Ascending aorta (tissue), 2 donors: ENCODE data around the gene CHRNG. TPM values are rescaled to one million over a fixed set of nuclear protein-coding genes. Genes with fewer than 3 reads are reported as not detected.

Source experiments
- DNase-seq, 2 donors: peaks; one replicate each; pipeline ENCODE4 v3.0.0-alpha.2; 2019; ENCODE audit warnings: low spot score in 2 of 2
- H3K27ac ChIP-seq, 2 donors: fragments of 200-600 bp; sonication (generic); one replicate each; pipeline ENCODE4 v1.5.1; 2016 to 2017; ENCODE audit warnings: mild to moderate bottlenecking in 1 of 2
- H3K27me3 ChIP-seq: fragments of 200-600 bp; sonication (generic); one replicate; pipeline ENCODE4 v1.5.1; 2017
- H3K36me3 ChIP-seq, 2 donors: fragments of 200-600 bp; sonication (generic); one replicate each; pipeline ENCODE4 v1.5.1; 2016
- H3K4me1 ChIP-seq, 2 donors: fragments of 200-600 bp; sonication (generic); one replicate each; pipeline ENCODE4 v1.5.1; 2016 to 2017; ENCODE audit warnings: mild to moderate bottlenecking in 1 of 2
- H3K4me3 ChIP-seq, 2 donors: fragments of 200-600 bp; sonication (generic); one replicate each; pipeline ENCODE4 v1.5.1; 2016 to 2017; ENCODE audit warnings: mild to moderate bottlenecking in 1 of 2
- H3K9me3 ChIP-seq, 2 donors: fragments of 200-600 bp; sonication (generic); one replicate each; pipeline ENCODE4 v1.5.1; 2016
- CTCF ChIP-seq, 3 experiments: fragments of 200-600 bp in 2 of 3; fragments of 450-650 bp in 1 of 3; sonication (generic) in 2 of 3; IDR thresholded peaks; one replicate each; pipeline ENCODE4 v1.5.1; 2016 to 2019; ENCODE audit warnings: antibody characterized with exemption in 3 of 3, mild to moderate bottlenecking in 1 of 3, moderate library complexity in 1 of 3
- intact Hi-C: fragments of 100-400 bp; cut with DNase I; formaldehyde crosslinking; loops from one replicate; pipeline ENCODE4 v1.15.1; 2023
- total RNA-seq: library from RNA; depleted of rRNA; stranded (reverse); fragments of >200 nt; gene quantifications from one replicate; pipeline ENCODE4 v1.1.0, GENCODE V29; 2016

CHRNG gene
- total RNA-seq, 1 donor from 2014 or later, result not detected

- Histone ChIP-seq H3K36me3 (peaks cover 28 to 55% of the 10 kb centered on the region in 2 donors), H3K27ac (no peak overlapping the region)
These were observed 38.3 kb downstream of the CHRNG start for GRCh38 chr2:232577841-232578240.

GRCh38 chr2:232578626-232579025 is 39.1 kb downstream of the CHRNG start:
- Histone ChIP-seq H3K27me3 (no peaks in the 10 kb centered on the region), H3K4me1 (no peaks in the 10 kb centered on the region), H3K36me3 (peaks cover 26 to 47% of the 10 kb centered on the region in 2 donors), H3K9me3 (no peaks in the 10 kb centered on the region), H3K27ac (no peak overlapping the region), H3K4me3 (no peak overlapping the region)
- intact Hi-C loops, result no loop called here
- no peak for DNase-seq
- TF ChIP-seq CTCF (IDR thresholded peaks at IDR 0.05), result no peak

More at GRCh38 chr2:232577841-232578240, 38.3 kb downstream of the CHRNG start:
- intact Hi-C loops, result no loop called here
- no peaks in the 10 kb centered on the region for H3K4me1 ChIP-seq
- no peak for TF ChIP-seq CTCF (IDR thresholded peaks at IDR 0.05)
- H3K9me3 ChIP-seq, result no peaks in the 10 kb centered on the region
- no peaks in the 10 kb centered on the region for H3K27me3 ChIP-seq
- no peak for DNase-seq
- H3K4me3 ChIP-seq, result no peak overlapping the region

GRCh38 chr2:232580648-232580981 is 41.1 kb downstream of the CHRNG start:
- no peak for DNase-seq
- Histone ChIP-seq H3K4me3 (no peak overlapping the region), H3K9me3 (no peaks in the 10 kb centered on the region), H3K27ac (no peak overlapping the region), H3K4me1 (no peaks in the 10 kb centered on the region), H3K36me3 (peaks cover 13 to 35% of the 10 kb centered on the region in 2 donors), H3K27me3 (no peaks in the 10 kb centered on the region)
- intact Hi-C loops, result no loop called here
- TF ChIP-seq CTCF (IDR thresholded peaks at IDR 0.05), result no peak

- H3K27ac ChIP-seq, result no peak overlapping the region
- H3K27me3 ChIP-seq, result no peaks in the 10 kb centered on the region
- no peaks in the 10 kb centered on the region for H3K4me1 ChIP-seq
- no peaks in the 10 kb centered on the region for H3K9me3 ChIP-seq
- no peak for DNase-seq
- H3K4me3 ChIP-seq, result no peak overlapping the region
- peaks cover 13 to 35% of the 10 kb centered on the region in 2 donors for H3K36me3 ChIP-seq
- intact Hi-C loops, result no loop called here
- no peak for TF ChIP-seq CTCF (IDR thresholded peaks at IDR 0.05)
These were observed 42.2 kb downstream of the CHRNG start for GRCh38 chr2:232581725-232582124.

- Histone ChIP-seq H3K27ac (no peak overlapping the region), H3K4me3 (no peak overlapping the region), H3K4me1 (peaks cover 0 to 7% of the 10 kb centered on the region in 2 donors), H3K36me3 (peaks cover 13 to 35% of the 10 kb centered on the region in 2 donors), H3K9me3 (no peaks in the 10 kb centered on the region), H3K27me3 (no peaks in the 10 kb centered on the region)
- intact Hi-C loops, result no loop called here
- TF ChIP-seq CTCF (IDR thresholded peaks at IDR 0.05), result no peak
- DNase-seq, result no peak
These were observed 44.7 kb downstream of the CHRNG start for GRCh38 chr2:232584238-232584637.

- Histone ChIP-seq H3K9me3 (no peaks in the 10 kb centered on the region), H3K27me3 (no peaks in the 10 kb centered on the region), H3K4me3 (no peak overlapping the region), H3K4me1 (peaks cover 0 to 13% of the 10 kb centered on the region in 2 donors), H3K36me3 (peaks cover 4 to 16% of the 10 kb centered on the region in 2 donors), H3K27ac (no peak overlapping the region)
- no peak for TF ChIP-seq CTCF (IDR thresholded peaks at IDR 0.05)
- intact Hi-C loops, result no loop called here
- DNase-seq, result no peak
These were observed 47.5 kb downstream of the CHRNG start for GRCh38 chr2:232586943-232587505.
